PC-9 (cell line): ENCODE data around the gene TMEM53. TPM values are rescaled to one million over a fixed set of nuclear protein-coding genes. Genes with fewer than 3 reads are reported as not detected.

Source experiments
- BruUV-seq: library from RNA; stranded (reverse); fragments of 400-500 nt; replicated peaks from 2 replicates; lab custom pipeline; 2021; lab: Mats Ljungman, UMichigan
- CTCF ChIA-PET: fragments of 300-600 bp; sonication (Branson Sonifier 250); formaldehyde crosslinking; loops from one replicate; lab custom pipeline; 2022; ENCODE audit warnings: antibody characterized with exemption; lab: Charles Lee
- POLR2A ChIA-PET: fragments of 300-600 bp; sonication (Branson Sonifier 250); formaldehyde crosslinking; loops from one replicate; lab custom pipeline; 2022; ENCODE audit warnings: antibody characterized with exemption; ENCODE audit not compliant: unreplicated experiment; lab: Charles Lee
- DNase-seq, 2 experiments: peaks; one replicate each; pipeline versions ENCODE4 v3.0.0 to v3.0.0-alpha.2; 2015 to 2022; ENCODE audit warnings: mixed read lengths in 1 of 2
- H2AFZ ChIP-seq: fragments of 200-600 bp; sonication (generic); 2 replicates; pipeline ENCODE4 v1.8.1; 2017; ENCODE audit warnings: antibody characterized with exemption
- H3F3A ChIP-seq: fragments of 200-600 bp; sonication (generic); 2 replicates; pipeline ENCODE4 v1.8.1; 2017; ENCODE audit warnings: antibody characterized with exemption, mild to moderate bottlenecking, low read depth; ENCODE audit not compliant: insufficient read depth
- H3K27ac ChIP-seq: fragments of 200-600 bp; sonication (generic); 2 replicates; pipeline ENCODE4 v1.6.1; 2016; ENCODE audit warnings: mixed run types
- H3K27me3 ChIP-seq: fragments of 200-600 bp; sonication (generic); 2 replicates; pipeline ENCODE4 v1.6.1; 2016; ENCODE audit warnings: low read depth, mixed run types; ENCODE audit not compliant: insufficient read depth
- H3K36me3 ChIP-seq: fragments of 200-600 bp; sonication (generic); 2 replicates; pipeline ENCODE4 v1.6.1; 2016; ENCODE audit warnings: low read depth, mixed run types
- H3K4me1 ChIP-seq: fragments of 200-600 bp; sonication (generic); replicated peaks from 2 replicates; pipeline ENCODE4 v1.6.1; 2016; ENCODE audit warnings: mixed run types; ENCODE audit not compliant: insufficient read depth
- H3K4me2 ChIP-seq: fragments of 200-600 bp; sonication (generic); 2 replicates; pipeline ENCODE4 v1.6.1; 2017; ENCODE audit warnings: mixed run types
- H3K4me3 ChIP-seq: fragments of 200-600 bp; sonication (generic); 2 replicates; pipeline ENCODE4 v1.6.1; 2016; ENCODE audit warnings: mixed run types
- H3K79me2 ChIP-seq: fragments of 200-600 bp; sonication (generic); 2 replicates; pipeline ENCODE4 v1.6.1; 2017; ENCODE audit warnings: low read depth, mixed run types
- H3K9me2 ChIP-seq: fragments of 200-600 bp; sonication (generic); 2 replicates; pipeline ENCODE4 v1.8.1; 2017; ENCODE audit warnings: mild to moderate bottlenecking; ENCODE audit not compliant: insufficient read depth
- H3K9me3 ChIP-seq: fragments of 200-600 bp; sonication (generic); 2 replicates; pipeline ENCODE4 v1.8.1; 2016; ENCODE audit warnings: low read depth; ENCODE audit not compliant: insufficient read depth
- H4K20me1 ChIP-seq: fragments of 200-600 bp; sonication (generic); 2 replicates; pipeline ENCODE4 v1.8.1; 2017; ENCODE audit not compliant: insufficient read depth
- CTCF ChIP-seq: fragments of 200-600 bp; sonication (generic); conservative IDR thresholded peaks from 2 replicates; pipeline ENCODE4 v1.6.1; 2017; ENCODE audit warnings: mixed run types, antibody characterized with exemption, mild to moderate bottlenecking, moderate library complexity
- EZH2 ChIP-seq: fragments of 200-600 bp; sonication (generic); IDR thresholded peaks from 2 replicates; pipeline ENCODE4 v1.8.0; 2017; ENCODE audit warnings: antibody characterized with exemption, low read depth
- intact Hi-C: fragments of 100-400 bp; cut with micrococcal nuclease; formaldehyde crosslinking; loops from one replicate; pipeline ENCODE4 v1.10.0; 2022; ENCODE audit not compliant: unreplicated experiment
- total RNA-seq: library from RNA; stranded (reverse); gene quantifications from 2 replicates; pipeline ENCODE4 v1.2.3, GENCODE V29; 2021

Gene TMEM53
- total RNA-seq, 1 experiment from 2014 or later: 36.1 TPM

- DNase-seq: no peak
- no peak overlapping the region for H3K27ac ChIP-seq
- H3K9me2 ChIP-seq: no peaks in the 10 kb centered on the region
- H3K4me3 ChIP-seq: no peak overlapping the region
- H3K4me2 ChIP-seq: no peak overlapping the region
- H2AFZ ChIP-seq: no peak overlapping the region
- no peaks in the 10 kb centered on the region for H3K79me2 ChIP-seq
- no peaks in the 10 kb centered on the region for H3K27me3 ChIP-seq
- no peaks in the 10 kb centered on the region for H4K20me1 ChIP-seq
- H3K36me3 ChIP-seq: no peaks in the 10 kb centered on the region
- intact Hi-C loops: no loop called here
- ChIA-PET CTCF (no interaction called here), POLR2A (no interaction called here)
- H3K4me1 ChIP-seq: peaks cover 64% of the 10 kb centered on the region
- no peaks in the 10 kb centered on the region for H3K9me3 ChIP-seq
- BruUV-seq: no TSS peak
- H3F3A ChIP-seq: peaks cover 29% of the 10 kb centered on the region
- no peak for TF ChIP-seq EZH2
- TF ChIP-seq CTCF: no peak
Observed at GRCh38 chr1:44705938-44706337, 31.7 kb upstream of the TMEM53 start.

DNA sequence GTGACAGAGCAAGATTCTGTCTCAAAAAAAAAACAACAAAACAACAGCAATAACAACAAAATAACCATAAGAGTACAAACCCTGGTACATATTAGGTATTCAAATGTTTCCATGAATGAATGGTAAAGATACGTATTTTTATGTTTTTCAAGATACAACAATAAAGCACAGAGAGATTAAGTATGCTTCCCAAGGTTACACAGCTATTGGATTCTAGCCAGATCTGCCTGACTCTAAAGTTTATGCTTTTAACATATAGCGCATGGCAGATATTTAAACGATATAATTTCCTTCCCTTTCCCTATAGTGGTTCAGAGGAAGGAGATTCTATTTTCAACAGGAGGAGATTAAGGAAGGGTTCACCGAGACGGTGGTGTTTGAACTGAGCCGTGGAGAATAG, 31.2 kb upstream of the TMEM53 start:
- H3K9me3 ChIP-seq: no peaks in the 10 kb centered on the region
- no peaks in the 10 kb centered on the region for H4K20me1 ChIP-seq
- no peak overlapping the region for H3K27ac ChIP-seq
- intact Hi-C loops: no loop called here
- no peaks in the 10 kb centered on the region for H3K36me3 ChIP-seq
- H3K27me3 ChIP-seq: no peaks in the 10 kb centered on the region
- no peak overlapping the region for H3K4me2 ChIP-seq
- no peaks in the 10 kb centered on the region for H3K79me2 ChIP-seq
- H3K4me3 ChIP-seq: no peak overlapping the region
- peaks cover 33% of the 10 kb centered on the region for H3F3A ChIP-seq
- POLR2A ChIA-PET: no interaction called here
- peaks cover 68% of the 10 kb centered on the region for H3K4me1 ChIP-seq
- no peaks in the 10 kb centered on the region for H3K9me2 ChIP-seq
- no peak overlapping the region for H2AFZ ChIP-seq
- no TSS peak for BruUV-seq
- CTCF ChIA-PET: no interaction called here
- no peak for DNase-seq
- TF ChIP-seq EZH2 (no peak), CTCF (no peak)

DNA sequence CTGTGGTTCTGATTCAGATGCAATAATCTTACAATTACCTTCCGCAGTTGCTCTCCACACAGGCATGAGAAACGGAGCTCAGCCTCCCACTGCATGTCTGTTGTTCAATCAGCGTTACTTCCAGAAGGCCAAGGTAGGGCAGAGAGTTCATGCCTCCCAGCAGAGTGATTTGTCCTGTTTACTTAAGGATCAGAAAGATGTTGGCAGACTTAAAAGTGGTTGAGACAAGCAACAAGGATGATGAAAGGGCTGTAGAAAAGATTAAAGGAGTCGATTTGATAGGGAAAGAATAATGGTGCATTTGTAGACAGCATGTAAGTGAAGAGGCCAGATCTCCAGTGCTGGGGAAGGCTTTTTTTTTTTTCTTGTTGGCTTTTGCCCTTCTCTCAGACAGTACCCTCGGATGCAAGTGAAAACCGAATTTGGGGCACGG, 26.9 kb upstream of the TMEM53 start:
- Histone ChIP-seq H3K27ac (no peak overlapping the region), H2AFZ (no peak overlapping the region), H4K20me1 (no peaks in the 10 kb centered on the region), H3K79me2 (no peaks in the 10 kb centered on the region), H3K27me3 (no peaks in the 10 kb centered on the region), H3K4me3 (no peak overlapping the region), H3K9me3 (no peaks in the 10 kb centered on the region), H3K9me2 (no peaks in the 10 kb centered on the region), H3K4me2 (peak overlapping the region; percentile 3; the same call in 1 of the 2 replicates), H3K4me1 (peaks cover 37% of the 10 kb centered on the region), H3F3A (peaks cover 17% of the 10 kb centered on the region; the same call in 1 of the 2 replicates), H3K36me3 (no peaks in the 10 kb centered on the region)
- POLR2A ChIA-PET: interaction anchor here (0.6 kb wide), 1 partner anchor 30 kb away, joined by 3 read pairs; the partner anchor contains the start of gene RNU5D-1
- TF ChIP-seq CTCF: no peak
- peak in 1 of 2 experiments; percentile 65 for DNase-seq
- CTCF ChIA-PET: interaction anchor here (0.6 to 0.7 kb wide), 2 partner anchors 11 to 269 kb away, joined by 3 to 6 read pairs; no protein-coding TSS in a partner anchor
- intact Hi-C loops: no loop called here
- BruUV-seq: no TSS peak
